Progenitor cell of endocrine pancreas (in vitro differentiated cells): ENCODE results near the gene MFAP5. TPM values are rescaled to one million over a fixed set of nuclear protein-coding genes. Genes with fewer than 3 reads are reported as not detected.

Source experiments
- DNase-seq: peaks from one replicate; pipeline ENCODE4 v3.0.0; 2021; ENCODE audit warnings: low spot score; ENCODE audit not compliant: unreplicated experiment
- H3K27ac Mint-ChIP-seq: 2 replicates; pipeline ENCODE4 v1.8.0; 2021; ENCODE audit warnings: mild to moderate bottlenecking, moderate library complexity, mixed read lengths
- H3K27me3 Mint-ChIP-seq: 2 replicates; pipeline ENCODE4 v1.8.0; 2021; ENCODE audit warnings: mixed read lengths
- H3K36me3 Mint-ChIP-seq: 2 replicates; pipeline ENCODE4 v1.8.0; 2022; ENCODE audit warnings: mixed read lengths; ENCODE audit not compliant: insufficient read depth
- H3K4me1 Mint-ChIP-seq: 2 replicates; pipeline ENCODE4 v1.8.0; 2021; ENCODE audit warnings: low read depth, mixed read lengths
- H3K4me3 Mint-ChIP-seq: 2 replicates; pipeline ENCODE4 v1.8.0; 2021; ENCODE audit warnings: low read depth, mild to moderate bottlenecking, moderate library complexity, mixed read lengths
- H3K9me3 Mint-ChIP-seq: 2 replicates; pipeline ENCODE4 v1.8.0; 2021; ENCODE audit warnings: low read depth, mixed read lengths
- CTCF ChIP-seq: fragments of 200-600 bp; sonication (generic); IDR thresholded peaks from one replicate; pipeline ENCODE4 v1.5.0; 2021; ENCODE audit warnings: antibody characterized with exemption, mild to moderate bottlenecking; ENCODE audit not compliant: unreplicated experiment
- long read RNA-seq: library from polyadenylated mRNA; unstranded; transcript quantifications from one replicate; pipeline ENCODE4 v2.0.0, GENCODE V29; 2020
- total RNA-seq: library from RNA; stranded (reverse); gene quantifications from 2 replicates; pipeline ENCODE4 v1.2.1, GENCODE V29; 2021

Gene MFAP5
- not detected in 2 replicates for total RNA-seq
- long read RNA-seq: 0 reads

GRCh38 chr12:8662593-8662992, at the start of gene MFAP5:
TSS of gene MFAP5 (minus strand) at chr12:8662826. CDS start at chr12:8662104, 722 bp downstream.
- DNase-seq: no peak
- TF ChIP-seq CTCF: no peak
- Mint-ChIP-seq H3K4me3 (no peak within 1 kb of the TSS), H3K36me3 (no peaks in the 10 kb centered on the region), H3K27me3 (peaks cover 4% of the 10 kb centered on the region), H3K27ac (no peak within 1 kb of the TSS), H3K4me1 (peaks cover 4% of the 10 kb centered on the region), H3K9me3 (no peaks in the 10 kb centered on the region)

GRCh38 chr12:8709124-8709830, 46.7 kb upstream of the MFAP5 start:
- no peaks in the 10 kb centered on the region for H3K27me3 Mint-ChIP-seq
- H3K4me3 Mint-ChIP-seq: no peak overlapping the region
- peaks cover 12% of the 10 kb centered on the region for H3K4me1 Mint-ChIP-seq
- no peak for DNase-seq
- no peak overlapping the region for H3K27ac Mint-ChIP-seq
- no peaks in the 10 kb centered on the region for H3K9me3 Mint-ChIP-seq
- H3K36me3 Mint-ChIP-seq: peaks cover 8% of the 10 kb centered on the region
- no peak for TF ChIP-seq CTCF

- Mint-ChIP-seq H3K27ac (no peak overlapping the region), H3K27me3 (no peaks in the 10 kb centered on the region), H3K36me3 (peaks cover 9% of the 10 kb centered on the region), H3K4me1 (peaks cover 37% of the 10 kb centered on the region), H3K9me3 (no peaks in the 10 kb centered on the region), H3K4me3 (no peak overlapping the region)
- no peak for DNase-seq
- TF ChIP-seq CTCF: no peak
Measured at GRCh38 chr12:8702159-8702558, 39.5 kb upstream of the MFAP5 start.

GRCh38 chr12:8701046-8701660, 38.5 kb upstream of the MFAP5 start:
- TF ChIP-seq CTCF: no peak
- Mint-ChIP-seq H3K4me1 (peaks cover 41% of the 10 kb centered on the region), H3K27ac (peak overlapping the region; percentile 49), H3K4me3 (peak overlapping the region; percentile 4), H3K9me3 (no peaks in the 10 kb centered on the region), H3K36me3 (peaks cover 6% of the 10 kb centered on the region), H3K27me3 (no peaks in the 10 kb centered on the region)
- DNase-seq: no peak

- Mint-ChIP-seq H3K27ac (peak overlapping the region; percentile 73), H3K4me3 (peak overlapping the region; percentile 69), H3K36me3 (peaks cover 6% of the 10 kb centered on the region), H3K27me3 (no peaks in the 10 kb centered on the region), H3K4me1 (peaks cover 43% of the 10 kb centered on the region), H3K9me3 (no peaks in the 10 kb centered on the region)
- TF ChIP-seq CTCF: no peak
- no peak for DNase-seq
Measured at GRCh38 chr12:8699714-8700113, 37.1 kb upstream of the MFAP5 start.
